Skeletal muscle satellite cell (primary cell): ENCODE results near the gene SORCS2.

ENCODE experiments used
- H3K27me3 ChIP-seq: 2 replicates; pipeline ENCODE4 v1.7.0; 2013; ENCODE audit warnings: low read length; ENCODE audit not compliant: control insufficient read depth, insufficient read depth
- H3K36me3 ChIP-seq: 2 replicates; pipeline ENCODE4 v1.7.0; 2013; ENCODE audit warnings: mild to moderate bottlenecking, control low read depth, low read length; ENCODE audit not compliant: insufficient read depth
- H3K4me1 ChIP-seq: 2 replicates; pipeline ENCODE4 v1.7.0; 2013; ENCODE audit warnings: low read length; ENCODE audit not compliant: control insufficient read depth, insufficient read depth
- H3K4me2 ChIP-seq: 2 replicates; pipeline ENCODE4 v1.7.0; 2013; ENCODE audit warnings: mild to moderate bottlenecking, low read length
- H3K4me3 ChIP-seq: 2 replicates; pipeline ENCODE4 v1.7.0; 2013; ENCODE audit warnings: low read length
- H3K9ac ChIP-seq: 2 replicates; pipeline ENCODE4 v1.7.0; 2013; ENCODE audit warnings: mild to moderate bottlenecking, low read depth, low read length, moderate library complexity
- H3K9me3 ChIP-seq: replicated peaks from 2 replicates; pipeline ENCODE4 v1.7.0; 2013; ENCODE audit warnings: mild to moderate bottlenecking, control low read depth, low read length

Gene SORCS2

GRCh38 chr4:7336067-7336569 lies 143.8 kb downstream of the SORCS2 start:
- H3K4me3 ChIP-seq, result no peak overlapping the region
- no peak overlapping the region for H3K9ac ChIP-seq
- H3K36me3 ChIP-seq, result no peaks in the 10 kb centered on the region
- peaks cover 10% of the 10 kb centered on the region for H3K4me1 ChIP-seq
- no peaks in the 10 kb centered on the region for H3K9me3 ChIP-seq
- no peak overlapping the region for H3K4me2 ChIP-seq
- peaks cover 6% of the 10 kb centered on the region for H3K27me3 ChIP-seq

GRCh38 chr4:7336732-7337131 lies 144.4 kb downstream of the SORCS2 start:
- Histone ChIP-seq H3K27me3 (peaks cover 6% of the 10 kb centered on the region), H3K4me2 (no peak overlapping the region), H3K9ac (no peak overlapping the region), H3K4me1 (peaks cover 10% of the 10 kb centered on the region), H3K4me3 (no peak overlapping the region), H3K9me3 (no peaks in the 10 kb centered on the region), H3K36me3 (no peaks in the 10 kb centered on the region)

- Histone ChIP-seq H3K9me3 (no peaks in the 10 kb centered on the region), H3K9ac (no peak overlapping the region), H3K4me3 (no peak overlapping the region), H3K4me1 (peaks cover 4% of the 10 kb centered on the region), H3K27me3 (peaks cover 6% of the 10 kb centered on the region), H3K4me2 (no peak overlapping the region), H3K36me3 (no peaks in the 10 kb centered on the region)
Observed at GRCh38 chr4:7337196-7338058, 145.1 kb downstream of the SORCS2 start.

GRCh38 chr4:7338059-7338452 lies 145.7 kb downstream of the SORCS2 start:
- Histone ChIP-seq H3K4me2 (no peak overlapping the region), H3K9ac (no peak overlapping the region), H3K36me3 (no peaks in the 10 kb centered on the region), H3K4me3 (no peak overlapping the region), H3K27me3 (peaks cover 6% of the 10 kb centered on the region), H3K4me1 (peaks cover 3% of the 10 kb centered on the region), H3K9me3 (no peaks in the 10 kb centered on the region)

- H3K36me3 ChIP-seq, result no peaks in the 10 kb centered on the region
- H3K4me1 ChIP-seq, result peaks cover 3% of the 10 kb centered on the region
- peaks cover 6% of the 10 kb centered on the region for H3K27me3 ChIP-seq
- H3K4me2 ChIP-seq, result no peak overlapping the region
- H3K9ac ChIP-seq, result no peak overlapping the region
- no peaks in the 10 kb centered on the region for H3K9me3 ChIP-seq
- no peak overlapping the region for H3K4me3 ChIP-seq
Observed at GRCh38 chr4:7338876-7339623, 146.7 kb downstream of the SORCS2 start.

GRCh38 chr4:7339751-7340552 lies 147.6 kb downstream of the SORCS2 start:
- peaks cover 6% of the 10 kb centered on the region for H3K27me3 ChIP-seq
- no peaks in the 10 kb centered on the region for H3K9me3 ChIP-seq
- no peak overlapping the region for H3K9ac ChIP-seq
- no peak overlapping the region for H3K4me2 ChIP-seq
- H3K4me3 ChIP-seq, result no peak overlapping the region
- H3K36me3 ChIP-seq, result no peaks in the 10 kb centered on the region
- peaks cover 3% of the 10 kb centered on the region for H3K4me1 ChIP-seq

GRCh38 chr4:7340553-7341433 lies 148.5 kb downstream of the SORCS2 start:
- H3K4me1 ChIP-seq, result no peaks in the 10 kb centered on the region
- H3K4me3 ChIP-seq, result no peak overlapping the region
- peaks cover 9% of the 10 kb centered on the region for H3K27me3 ChIP-seq
- no peak overlapping the region for H3K9ac ChIP-seq
- H3K9me3 ChIP-seq, result no peaks in the 10 kb centered on the region
- H3K36me3 ChIP-seq, result no peaks in the 10 kb centered on the region
- H3K4me2 ChIP-seq, result no peak overlapping the region

GRCh38 chr4:7341491-7342222 lies 149.3 kb downstream of the SORCS2 start:
- no peaks in the 10 kb centered on the region for H3K4me1 ChIP-seq
- H3K9me3 ChIP-seq, result peaks cover 5% of the 10 kb centered on the region
- peaks cover 10% of the 10 kb centered on the region for H3K27me3 ChIP-seq
- no peak overlapping the region for H3K9ac ChIP-seq
- H3K4me3 ChIP-seq, result no peak overlapping the region
- H3K36me3 ChIP-seq, result no peaks in the 10 kb centered on the region
- no peak overlapping the region for H3K4me2 ChIP-seq

- H3K9me3 ChIP-seq, result peaks cover 5% of the 10 kb centered on the region
- H3K9ac ChIP-seq, result no peak overlapping the region
- no peak overlapping the region for H3K4me3 ChIP-seq
- H3K27me3 ChIP-seq, result peaks cover 4% of the 10 kb centered on the region
- no peak overlapping the region for H3K4me2 ChIP-seq
- no peaks in the 10 kb centered on the region for H3K4me1 ChIP-seq
- H3K36me3 ChIP-seq, result no peaks in the 10 kb centered on the region
Observed at GRCh38 chr4:7342223-7343080, 150.1 kb downstream of the SORCS2 start.
